Body of pancreas (tissue), 4 donors: Measurements from ENCODE around the gene SNRNP25. TPM values are rescaled to one million over a fixed set of nuclear protein-coding genes. Genes with fewer than 3 reads are reported as not detected.
A peak's percentile ranks its signal among the peaks of the same experiment; 100 is the strongest.
"Not testable (repeated sequence)": the region's sequence is repeated elsewhere in the genome, so short reads cannot be mapped to it uniquely, and the experiment has no call there.

Source experiments
- ATAC-seq: fragments of 150-250 bp; one replicate; pipeline ENCODE4 v1.9.1; 2016
- DNase-seq, 4 donors: peaks; one replicate each; pipeline ENCODE4 v3.0.0-alpha.2; 2019
- H3K27ac ChIP-seq, 4 donors: fragments of 200-600 bp; sonication (generic); 1 replicate in 3 of 4; 2 replicates in 1 of 4; pipeline versions ENCODE4 v1.5.1 to v1.6.1; 2016 to 2019; ENCODE audit warnings: mild to moderate bottlenecking in 1 of 4, mixed read lengths in 1 of 4, moderate library complexity in 1 of 4
- H3K27me3 ChIP-seq, 2 donors: fragments of 200-600 bp; sonication (generic); one replicate each; pipeline ENCODE4 v1.6.0; 2016; ENCODE audit warnings: mild to moderate bottlenecking in 1 of 2
- H3K36me3 ChIP-seq, 2 donors: fragments of 200-600 bp; sonication (generic); replicated peaks in 1 of 2; 2 replicates each; pipeline ENCODE4 v1.5.1; 2016; ENCODE audit warnings: low read depth in 2 of 2; ENCODE audit not compliant: insufficient read depth in 1 of 2
- H3K4me1 ChIP-seq: fragments of 200-600 bp; sonication (generic); one replicate; pipeline ENCODE4 v1.6.0; 2016
- H3K4me3 ChIP-seq, 2 donors: fragments of 200-600 bp; sonication (generic); 1 replicate in 1 of 2; 2 replicates in 1 of 2; pipeline ENCODE4 v1.5.1; 2016 to 2019
- H3K9me3 ChIP-seq, 3 donors: fragments of 200-600 bp; sonication (generic); 1 replicate in 2 of 3; 2 replicates in 1 of 3; pipeline ENCODE4 v1.5.1; 2016
- CTCF ChIP-seq, 7 experiments: fragments of 450-650 bp in 4 of 7; fragments of 200-600 bp in 3 of 7; sonication (generic) in 3 of 7; IDR thresholded peaks; one replicate each; pipeline ENCODE4 v1.5.1; 2016 to 2019; ENCODE audit warnings: antibody characterized with exemption in 7 of 7
- POLR2A ChIP-seq, 3 donors: fragments of 450-650 bp; IDR thresholded peaks; one replicate each; pipeline ENCODE4 v1.6.1; 2016; ENCODE audit warnings: antibody characterized with exemption in 3 of 3, mild to moderate bottlenecking in 2 of 3
- WGBS, 2 donors: methylation state at CpG; one replicate each; pipeline ENCODE4 v1.1.5; 2017; 5-methylcytosine and 5-hydroxymethylcytosine counted together
- intact Hi-C: fragments of 100-400 bp; cut with DNase I; formaldehyde crosslinking; loops from one replicate; pipeline ENCODE4 v1.15.1; 2023
- total RNA-seq, 2 donors: library from RNA; depleted of rRNA; stranded (reverse); fragments of >200 nt; gene quantifications; one replicate each; pipeline ENCODE4 v1.1.0, GENCODE V29; 2016

Gene SNRNP25
- total RNA-seq, 2 donors from 2014 or later: 13.2 to 13.5 TPM

GRCh38 chr16:33154-33876 lies 20.3 kb upstream of the SNRNP25 start:
- not testable (repeated sequence) for H3K27ac ChIP-seq

GRCh38 chr16:33877-34647 lies 19.6 kb upstream of the SNRNP25 start:
- 83 to 90% methylated on average over 15 to 21 of the region's 21 CpGs for WGBS, 2 donors
- Histone ChIP-seq H3K4me3 (no peak overlapping the region), H3K27me3 (no peaks in the 10 kb centered on the region), H3K4me1 (no peaks in the 10 kb centered on the region), H3K27ac (no peak overlapping the region), H3K9me3 (no peaks in the 10 kb centered on the region), H3K36me3 (no peaks in the 10 kb centered on the region)
- intact Hi-C loops: no loop called here
- ATAC-seq (no peak), DNase-seq (peak in 1 of 4 donors; percentile 6)
- TF ChIP-seq POLR2A (IDR thresholded peaks at IDR 0.05) (no peak), CTCF (IDR thresholded peaks at IDR 0.05) (no peak)

More at GRCh38 chr16:33154-33876, 20.3 kb upstream of the SNRNP25 start:
- intact Hi-C loops, H3K36me3 ChIP-seq, H3K27me3 ChIP-seq, H3K4me3 ChIP-seq, ATAC-seq, H3K4me1 ChIP-seq, H3K9me3 ChIP-seq: not testable (repeated sequence)
- peak in 1 of 4 donors; percentile 1 for DNase-seq
- WGBS, 2 donors: 73% methylated on average over 4 of the region's 8 CpGs; no CpG with 5 or more reads in 1 of the 2 donors

- Histone ChIP-seq H3K9me3 (no peaks in the 10 kb centered on the region), H3K4me1 (no peaks in the 10 kb centered on the region), H3K27me3 (no peaks in the 10 kb centered on the region), H3K36me3 (no peaks in the 10 kb centered on the region), H3K4me3 (no peak overlapping the region), H3K27ac (no peak overlapping the region)
- TF ChIP-seq POLR2A (IDR thresholded peaks at IDR 0.05): no peak
- no peak for TF ChIP-seq CTCF (IDR thresholded peaks at IDR 0.05)
- intact Hi-C loops: no loop called here
- ATAC-seq (no peak), DNase-seq (peak in 1 of 4 donors; percentile 7)
- 62 to 74% methylated on average over 6 of the region's 6 CpGs for WGBS, 2 donors
These were observed 19.0 kb upstream of the SNRNP25 start for GRCh38 chr16:34648-34987.

- no peak overlapping the region for H3K27ac ChIP-seq
- intact Hi-C loops: no loop called here
These were observed 18.5 kb upstream of the SNRNP25 start for GRCh38 chr16:35011-35677.

More at GRCh38 chr16:35011-35677, 18.5 kb upstream of the SNRNP25 start:
- Histone ChIP-seq H3K27me3 (no peaks in the 10 kb centered on the region), H3K4me1 (no peaks in the 10 kb centered on the region), H3K36me3 (no peaks in the 10 kb centered on the region), H3K4me3 (no peak overlapping the region), H3K9me3 (no peaks in the 10 kb centered on the region)
- DNase-seq: peak in 2 of 4 donors; percentile 8 to 29
- no peak for ATAC-seq
- TF ChIP-seq CTCF (IDR thresholded peaks at IDR 0.05) (no peak), POLR2A (IDR thresholded peaks at IDR 0.05) (no peak)
- WGBS, 2 donors: 71 to 72% methylated on average over 8 to 17 of the region's 17 CpGs
